ENCODE data around the gene KCNIP3. TPM values are rescaled to one million over a fixed set of nuclear protein-coding genes. Genes with fewer than 3 reads are reported as not detected.

The KCNIP3 gene
- total and polyA plus RNA-seq, 4 donors: 10.6 to 25.4 (median 17.1) TPM

DNA sequence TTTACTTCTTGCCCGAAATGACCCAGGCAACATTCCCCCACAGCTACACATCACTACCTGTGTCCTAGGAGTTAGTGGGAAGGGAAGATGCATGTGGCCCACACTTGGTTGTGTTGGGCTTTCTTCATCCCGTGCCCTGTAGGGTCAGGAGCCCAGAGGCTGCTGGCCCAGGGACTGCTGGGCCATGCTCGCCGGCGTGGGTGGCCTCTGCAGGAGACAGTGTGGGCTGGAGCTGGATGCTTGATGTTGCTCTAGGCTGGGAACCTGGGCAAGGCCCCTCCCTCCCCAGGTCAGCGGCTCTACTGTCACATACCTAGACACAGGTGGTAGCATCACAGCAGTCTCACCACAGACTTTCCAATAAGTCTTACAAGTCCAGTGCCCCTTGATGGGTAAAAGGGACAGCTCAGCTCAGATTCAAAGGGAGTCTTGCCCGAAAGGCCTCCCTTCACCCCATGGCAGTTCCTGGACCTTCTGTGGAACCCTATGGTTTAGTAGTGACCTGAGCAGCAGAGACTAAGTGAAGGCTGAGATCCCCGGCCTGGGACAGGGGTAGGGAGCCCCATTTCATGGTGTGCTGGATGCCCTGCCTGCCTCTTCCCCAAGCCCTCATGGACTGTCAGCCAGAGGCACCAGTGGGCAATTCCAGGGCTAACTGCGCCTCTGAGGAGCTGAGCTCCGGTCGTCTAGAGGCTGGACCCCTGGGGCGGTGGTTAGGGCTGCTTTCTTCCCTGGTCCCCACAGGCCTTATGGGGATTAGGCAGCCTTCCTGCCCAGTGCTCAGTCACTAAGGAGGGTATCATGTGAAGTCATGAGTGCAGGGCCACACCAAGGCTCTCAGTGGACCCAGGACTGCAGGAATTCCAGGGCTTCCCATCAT, 59.9 kb downstream of the KCNIP3 start:
- no peaks in the 10 kb centered on the region for H3K4me1 ChIP-seq (ENCODE audit: control insufficient read depth, insufficient read depth, low read length)
- H3K4me3 ChIP-seq (ENCODE audit: low read depth, low read length): no peak overlapping the region
- H3K36me3 ChIP-seq (ENCODE audit: control insufficient read depth, insufficient read depth, low read length): peaks cover 7% of the 10 kb centered on the region
- peaks cover 2% of the 10 kb centered on the region for H3K9me3 ChIP-seq (ENCODE audit: control insufficient read depth, insufficient read depth, low read length)
- no peak overlapping the region for H3K27ac ChIP-seq (ENCODE audit: low read depth, low read length)
- H3K27me3 ChIP-seq (ENCODE audit: control insufficient read depth, insufficient read depth, low read length): no peaks in the 10 kb centered on the region
- 85% methylated on average over 7 of the region's 12 CpGs for WGBS (ENCODE audit: insufficient coverage)
- no peak for DNase-seq (ENCODE audit: low read depth in 4 of 6, low spot score in 6 of 6)

DNA sequence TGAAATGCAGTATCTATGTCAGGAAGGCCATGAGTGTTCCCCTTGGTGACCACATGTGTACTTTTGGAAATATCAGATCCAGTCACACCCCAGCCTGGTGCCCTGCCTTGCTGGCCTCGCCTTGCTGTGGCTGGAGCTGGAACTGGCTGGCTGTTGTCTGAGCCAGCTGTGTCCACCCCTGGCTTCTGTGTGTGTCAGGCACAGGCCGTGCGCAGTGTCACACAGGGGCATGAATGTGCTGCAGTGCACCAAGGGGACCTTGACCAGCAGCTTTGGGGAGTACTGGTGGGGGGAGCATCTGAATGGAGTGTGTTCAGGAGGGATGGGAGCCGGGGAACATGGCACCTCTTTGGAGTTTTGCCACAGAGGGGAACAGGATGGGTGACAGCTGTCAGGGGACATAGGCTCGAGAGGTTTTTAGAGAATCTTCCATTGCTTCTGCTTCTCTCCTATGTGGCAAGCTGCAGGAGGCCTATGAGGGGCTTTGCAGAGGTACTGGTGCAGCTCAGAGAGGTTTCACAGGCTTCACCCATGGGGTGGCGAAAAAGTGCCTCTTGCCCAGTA, 60.7 kb downstream of the KCNIP3 start:
- 89% methylated on average over 6 of the region's 6 CpGs for WGBS (ENCODE audit: insufficient coverage)
- no peak for DNase-seq (ENCODE audit: low read depth in 4 of 6, low spot score in 6 of 6)

DNA sequence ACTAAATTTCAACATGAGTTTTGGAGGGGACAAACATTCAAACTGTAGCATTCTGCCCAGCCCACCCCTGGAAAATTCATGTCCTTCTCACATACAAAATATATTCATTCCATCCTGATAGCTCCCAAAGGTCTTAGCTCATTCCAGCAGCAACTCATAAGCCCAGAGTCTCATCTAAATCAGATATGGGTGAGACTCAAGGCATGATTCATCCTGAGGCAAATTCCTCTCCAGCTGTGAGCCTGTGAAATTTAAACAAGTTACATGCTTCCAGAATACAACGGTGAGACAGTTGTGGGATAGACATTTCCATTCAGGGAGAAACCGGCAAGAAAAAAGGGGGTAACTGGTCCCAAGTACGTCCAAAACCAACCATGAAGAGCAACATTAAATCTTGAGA, 61.9 kb downstream of the KCNIP3 start:
- Histone ChIP-seq H3K4me1 (ENCODE audit: control insufficient read depth, insufficient read depth, low read length) (no peaks in the 10 kb centered on the region), H3K27ac (ENCODE audit: low read depth, low read length) (no peak overlapping the region), H3K9me3 (ENCODE audit: control insufficient read depth, insufficient read depth, low read length) (peaks cover 2% of the 10 kb centered on the region), H3K36me3 (ENCODE audit: control insufficient read depth, insufficient read depth, low read length) (peaks cover 2% of the 10 kb centered on the region), H3K27me3 (ENCODE audit: control insufficient read depth, insufficient read depth, low read length) (no peaks in the 10 kb centered on the region), H3K4me3 (ENCODE audit: low read depth, low read length) (no peak overlapping the region)
- no peak for DNase-seq (ENCODE audit: low read depth in 4 of 6, low spot score in 6 of 6)
- 72% methylated on average over 3 of the region's 3 CpGs for WGBS (ENCODE audit: insufficient coverage)

More for the DNA sequence above, 60.7 kb downstream of the KCNIP3 start:
- Histone ChIP-seq H3K4me1 (ENCODE audit: control insufficient read depth, insufficient read depth, low read length) (no peaks in the 10 kb centered on the region), H3K27ac (ENCODE audit: low read depth, low read length) (no peak overlapping the region), H3K27me3 (ENCODE audit: control insufficient read depth, insufficient read depth, low read length) (no peaks in the 10 kb centered on the region), H3K36me3 (ENCODE audit: control insufficient read depth, insufficient read depth, low read length) (peaks cover 5% of the 10 kb centered on the region), H3K4me3 (ENCODE audit: low read depth, low read length) (no peak overlapping the region), H3K9me3 (ENCODE audit: control insufficient read depth, insufficient read depth, low read length) (peaks cover 2% of the 10 kb centered on the region)

DNA sequence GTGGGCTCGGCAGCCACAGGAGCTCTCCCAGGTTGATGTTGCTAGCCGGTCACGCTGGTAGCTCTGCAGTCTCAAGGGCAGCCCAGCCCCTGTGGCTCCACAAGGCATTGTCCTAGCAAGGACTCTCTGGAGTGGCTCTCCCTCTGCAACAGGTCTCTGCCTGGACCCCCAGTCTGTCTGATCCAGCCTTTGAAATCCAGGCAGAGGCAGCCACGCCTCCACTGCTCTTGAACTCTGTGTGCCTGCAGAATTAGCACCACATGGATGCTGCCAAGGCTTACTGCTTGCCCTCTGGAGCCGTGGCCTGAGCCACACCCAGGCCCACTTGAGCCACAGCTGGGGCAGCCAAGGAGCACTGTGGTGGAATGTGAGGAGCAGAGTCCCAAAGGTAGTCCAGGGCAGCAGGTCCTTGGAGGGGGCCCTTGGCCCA, 62.4 kb downstream of the KCNIP3 start:
- peaks cover 2% of the 10 kb centered on the region for H3K9me3 ChIP-seq (ENCODE audit: control insufficient read depth, insufficient read depth, low read length)
- DNase-seq (ENCODE audit: low read depth in 4 of 6, low spot score in 6 of 6): no peak
- 80% methylated on average over 5 of the region's 5 CpGs for WGBS (ENCODE audit: insufficient coverage)

DNA sequence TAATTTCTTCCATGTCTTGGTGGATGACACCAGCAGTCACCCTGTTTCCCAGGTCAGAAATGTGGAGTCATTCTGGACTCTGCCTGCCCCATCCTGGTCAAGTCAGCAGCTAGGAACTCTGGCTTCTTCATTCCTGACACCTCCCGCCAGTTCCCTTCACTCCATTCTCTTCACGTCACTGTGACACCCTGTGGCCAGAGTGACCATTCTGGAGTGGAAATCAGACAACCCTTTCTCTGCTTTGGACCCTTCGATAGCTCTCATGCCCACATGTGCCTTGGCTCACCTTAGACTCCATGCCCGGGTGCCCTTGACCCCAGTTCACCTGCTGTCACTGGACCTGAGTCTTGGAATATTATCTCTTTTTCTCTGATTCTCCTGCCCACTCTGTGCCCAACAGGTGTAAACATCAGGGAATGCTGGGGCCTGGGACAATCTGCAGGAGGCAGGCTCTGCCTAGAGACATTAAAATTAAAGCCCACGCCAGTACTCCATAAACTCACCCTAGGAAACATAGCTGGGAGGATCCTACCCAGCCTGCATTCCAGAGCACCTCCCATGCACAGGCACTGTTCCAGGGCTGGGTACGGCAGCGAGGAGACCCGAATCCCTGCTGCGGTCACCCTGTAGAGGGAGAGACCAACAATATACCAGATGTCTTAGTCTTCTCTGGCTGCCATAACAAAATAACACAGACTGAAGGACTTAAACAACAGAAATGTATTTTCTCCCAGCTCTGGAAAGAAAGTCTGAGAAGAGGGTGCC, 64.3 kb downstream of the KCNIP3 start:
- H3K4me1 ChIP-seq (ENCODE audit: control insufficient read depth, insufficient read depth, low read length): no peaks in the 10 kb centered on the region
- H3K9me3 ChIP-seq (ENCODE audit: control insufficient read depth, insufficient read depth, low read length): peaks cover 2% of the 10 kb centered on the region
- peaks cover 2% of the 10 kb centered on the region for H3K36me3 ChIP-seq (ENCODE audit: control insufficient read depth, insufficient read depth, low read length)
- H3K4me3 ChIP-seq (ENCODE audit: low read depth, low read length): no peak overlapping the region
- no peaks in the 10 kb centered on the region for H3K27me3 ChIP-seq (ENCODE audit: control insufficient read depth, insufficient read depth, low read length)
- WGBS (ENCODE audit: insufficient coverage): 77% methylated on average over 8 of the region's 9 CpGs
- H3K27ac ChIP-seq (ENCODE audit: low read depth, low read length): no peak overlapping the region
- DNase-seq (ENCODE audit: low read depth in 4 of 6, low spot score in 6 of 6): no peak

More for the DNA sequence above, 62.4 kb downstream of the KCNIP3 start:
- no peaks in the 10 kb centered on the region for H3K4me1 ChIP-seq (ENCODE audit: control insufficient read depth, insufficient read depth, low read length)
- no peaks in the 10 kb centered on the region for H3K27me3 ChIP-seq (ENCODE audit: control insufficient read depth, insufficient read depth, low read length)
- H3K4me3 ChIP-seq (ENCODE audit: low read depth, low read length): no peak overlapping the region
- no peak overlapping the region for H3K27ac ChIP-seq (ENCODE audit: low read depth, low read length)
- peaks cover 2% of the 10 kb centered on the region for H3K36me3 ChIP-seq (ENCODE audit: control insufficient read depth, insufficient read depth, low read length)

DNA sequence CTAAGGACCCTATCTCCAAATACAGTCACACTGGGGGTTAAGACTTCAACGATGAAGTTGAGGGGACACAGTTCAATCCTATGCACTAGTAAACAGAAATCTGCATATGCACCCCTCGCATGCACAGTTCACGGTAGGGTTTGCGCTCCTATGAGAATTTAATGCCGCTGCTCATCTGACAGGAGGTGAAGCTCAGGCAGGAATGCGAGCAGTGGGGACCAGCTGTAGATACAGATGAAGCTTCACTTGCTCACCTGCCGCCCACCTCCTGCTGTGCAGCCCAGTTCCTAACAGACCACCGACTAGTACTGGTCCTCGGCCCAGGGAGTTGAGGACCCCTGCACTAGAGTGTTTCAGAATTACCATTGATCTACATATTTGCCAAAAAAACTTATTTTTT, 65.3 kb downstream of the KCNIP3 start:
- WGBS (ENCODE audit: insufficient coverage): 90% methylated on average over 8 of the region's 9 CpGs
- peaks cover 2% of the 10 kb centered on the region for H3K36me3 ChIP-seq (ENCODE audit: control insufficient read depth, insufficient read depth, low read length)
- H3K9me3 ChIP-seq (ENCODE audit: control insufficient read depth, insufficient read depth, low read length): no peaks in the 10 kb centered on the region
- H3K4me1 ChIP-seq (ENCODE audit: control insufficient read depth, insufficient read depth, low read length): no peaks in the 10 kb centered on the region
- no peaks in the 10 kb centered on the region for H3K27me3 ChIP-seq (ENCODE audit: control insufficient read depth, insufficient read depth, low read length)
- H3K27ac ChIP-seq (ENCODE audit: low read depth, low read length): no peak overlapping the region
- DNase-seq (ENCODE audit: low read depth in 4 of 6, low spot score in 6 of 6): no peak
- no peak overlapping the region for H3K4me3 ChIP-seq (ENCODE audit: low read depth, low read length)

DNA sequence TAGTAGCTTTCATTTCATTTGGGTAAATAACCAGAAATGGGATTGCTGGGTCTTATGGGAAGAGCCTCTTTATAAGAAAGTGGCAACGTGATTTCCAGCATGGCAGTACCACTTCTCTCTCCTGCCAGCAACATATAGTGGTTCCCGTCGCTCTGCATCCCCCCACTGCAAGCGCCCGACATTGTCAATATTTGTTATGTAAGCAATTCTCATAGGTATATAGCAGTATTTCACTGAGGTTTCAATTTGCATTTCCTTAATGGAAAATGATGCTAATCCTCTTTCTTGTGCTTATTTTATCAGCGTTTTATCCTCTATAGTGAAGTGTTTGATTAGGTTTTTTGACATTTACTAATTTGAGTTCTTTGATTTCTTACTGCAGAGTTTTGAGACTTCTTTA, 69.4 kb downstream of the KCNIP3 start:
- WGBS (ENCODE audit: insufficient coverage): no CpG with 5 or more reads among the region's 6 CpGs
- H3K36me3 ChIP-seq (ENCODE audit: control insufficient read depth, insufficient read depth, low read length): no peaks in the 10 kb centered on the region
- H3K27me3 ChIP-seq (ENCODE audit: control insufficient read depth, insufficient read depth, low read length): no peaks in the 10 kb centered on the region
- H3K4me1 ChIP-seq (ENCODE audit: control insufficient read depth, insufficient read depth, low read length): no peaks in the 10 kb centered on the region
- H3K4me3 ChIP-seq (ENCODE audit: low read depth, low read length): no peak overlapping the region
- no peak overlapping the region for H3K27ac ChIP-seq (ENCODE audit: low read depth, low read length)
- no peaks in the 10 kb centered on the region for H3K9me3 ChIP-seq (ENCODE audit: control insufficient read depth, insufficient read depth, low read length)
- no peak for DNase-seq (ENCODE audit: low read depth in 4 of 6, low spot score in 6 of 6)

DNA sequence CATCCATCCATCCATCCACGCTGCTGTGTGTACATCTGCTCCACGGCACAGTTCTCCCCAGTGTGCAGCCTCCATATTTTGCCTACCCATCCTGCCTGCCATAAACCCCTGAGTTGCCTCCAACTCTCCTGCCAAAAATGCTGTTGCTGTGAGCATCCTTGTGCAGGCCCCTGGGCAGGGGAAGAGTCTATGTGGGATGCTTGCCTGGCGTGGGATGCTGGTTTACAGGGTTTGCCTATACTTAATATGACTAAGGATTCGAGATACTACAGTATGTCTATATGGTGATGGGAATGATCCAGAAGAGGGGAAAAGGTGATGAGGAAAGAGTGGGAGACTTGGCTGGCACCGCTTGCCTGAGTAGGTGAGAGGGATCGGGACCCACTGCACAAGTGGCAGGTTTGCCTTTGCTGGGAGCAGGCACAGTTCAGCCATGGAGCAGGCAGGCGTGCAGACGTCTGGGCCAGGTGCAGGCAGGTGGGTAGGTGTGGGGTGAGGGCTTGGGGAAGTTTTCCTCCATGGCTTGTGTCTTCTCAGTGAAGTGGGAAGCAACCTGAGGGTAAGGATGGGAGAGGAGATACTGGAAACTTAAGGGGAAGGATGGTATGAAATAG, 75.2 kb downstream of the KCNIP3 start:
- Histone ChIP-seq H3K9me3 (ENCODE audit: control insufficient read depth, insufficient read depth, low read length) (no peaks in the 10 kb centered on the region), H3K27me3 (ENCODE audit: control insufficient read depth, insufficient read depth, low read length) (no peaks in the 10 kb centered on the region), H3K36me3 (ENCODE audit: control insufficient read depth, insufficient read depth, low read length) (peaks cover 30% of the 10 kb centered on the region), H3K4me3 (ENCODE audit: low read depth, low read length) (no peak overlapping the region), H3K27ac (ENCODE audit: low read depth, low read length) (no peak overlapping the region), H3K4me1 (ENCODE audit: control insufficient read depth, insufficient read depth, low read length) (no peaks in the 10 kb centered on the region)
- DNase-seq (ENCODE audit: low read depth in 4 of 6, low spot score in 6 of 6): no peak
- 95% methylated on average over 7 of the region's 8 CpGs for whole genome bisulfite sequencing (ENCODE audit: insufficient coverage)

DNA sequence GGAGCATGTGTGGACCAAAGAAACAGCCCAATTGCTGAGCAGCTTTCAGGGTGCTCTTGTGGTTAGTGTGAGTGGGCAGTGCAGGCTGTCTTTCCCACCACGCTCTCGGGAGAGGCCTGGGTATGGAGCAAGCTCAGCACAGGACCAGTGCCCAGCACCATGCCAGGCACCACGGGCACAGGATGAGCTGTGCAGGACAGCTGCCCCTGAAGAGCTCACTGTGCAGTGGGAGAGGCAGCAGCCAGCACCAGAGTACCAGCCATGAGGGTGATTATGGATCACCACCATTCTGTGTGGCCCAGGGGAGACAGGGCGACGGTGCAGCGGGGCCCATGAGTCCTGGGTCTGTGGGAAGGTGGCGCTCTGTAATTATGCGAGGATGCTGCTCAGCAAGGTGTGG, 75.7 kb downstream of the KCNIP3 start:
- Histone ChIP-seq H3K36me3 (ENCODE audit: control insufficient read depth, insufficient read depth, low read length) (peaks cover 30% of the 10 kb centered on the region), H3K27ac (ENCODE audit: low read depth, low read length) (no peak overlapping the region), H3K4me3 (ENCODE audit: low read depth, low read length) (no peak overlapping the region), H3K9me3 (ENCODE audit: control insufficient read depth, insufficient read depth, low read length) (no peaks in the 10 kb centered on the region), H3K27me3 (ENCODE audit: control insufficient read depth, insufficient read depth, low read length) (no peaks in the 10 kb centered on the region), H3K4me1 (ENCODE audit: control insufficient read depth, insufficient read depth, low read length) (no peaks in the 10 kb centered on the region)
- DNase-seq (ENCODE audit: low read depth in 4 of 6, low spot score in 6 of 6): no peak
- WGBS (ENCODE audit: insufficient coverage): 96% methylated on average over 3 of the region's 8 CpGs
